K562 (cell line): ENCODE data around the gene VARS1. TPM values are rescaled to one million over a fixed set of nuclear protein-coding genes. Genes with fewer than 3 reads are reported as not detected.

ENCODE experiments used
- CBFA2T2 ChIP-seq: fragments of 450-650 bp; conservative IDR thresholded peaks from 2 replicates; pipeline ENCODE4 v1.6.1; 2017; ENCODE audit warnings: mild to moderate bottlenecking
- CBFB ChIP-seq: sonication (generic); formaldehyde crosslinking; IDR thresholded peaks from 2 replicates; pipeline ENCODE4 v1.4.0; 2020; ENCODE audit warnings: mild to moderate bottlenecking, missing genetic modification reagents
- CBX8 ChIP-seq: fragments of 200-600 bp; sonication (generic); IDR thresholded peaks from 2 replicates; pipeline ENCODE4 v1.6.1; 2012; ENCODE audit warnings: borderline replicate concordance, mixed run types, low read depth, mild to moderate bottlenecking, moderate library complexity, mixed read lengths, low read length, control low read depth, inconsistent platforms; ENCODE audit not compliant: poor library complexity, severe bottlenecking; ENCODE audit errors: extremely low read depth
- CC2D1A ChIP-seq: fragments of 450-650 bp; IDR thresholded peaks from 2 replicates; pipeline ENCODE4 v1.6.1; 2017; ENCODE audit warnings: mild to moderate bottlenecking
- DEAF1 ChIP-seq: fragments of 450-650 bp; formaldehyde crosslinking; IDR thresholded peaks from 2 replicates; pipeline ENCODE4 v1.4.0; 2020; ENCODE audit warnings: mild to moderate bottlenecking, moderate library complexity
- EZH2 ChIP-seq: IDR thresholded peaks from 2 replicates; pipeline ENCODE4 v1.6.1; 2012; ENCODE audit warnings: low read depth, mild to moderate bottlenecking, inconsistent platforms, low read length, borderline replicate concordance
- FOXA3 ChIP-seq, 2 experiments: fragments of 450-650 bp in 1 of 2; sonication (generic) in 1 of 2; formaldehyde crosslinking; IDR thresholded peaks in 1 of 2; conservative IDR thresholded peaks in 1 of 2; 2 replicates each; pipeline versions ENCODE4 v1.4.0 to v1.8.0; 2020 to 2022; ENCODE audit warnings: mild to moderate bottlenecking in 2 of 2, missing genetic modification reagents in 1 of 2
- FOXM1 ChIP-seq, 2 experiments: fragments of 450-650 bp in 1 of 2; sonication (generic) in 1 of 2; formaldehyde crosslinking in 1 of 2; IDR thresholded peaks; 2 replicates each; pipeline versions ENCODE4 v1.6.1 to v1.9.0; 2017 to 2022; ENCODE audit warnings: low read depth in 2 of 2, mild to moderate bottlenecking in 2 of 2, missing genetic modification reagents in 1 of 2, moderate library complexity in 1 of 2
- GMEB1 ChIP-seq: fragments of 250-450 bp; sonication (Bioruptor Pico); IDR thresholded peaks from 2 replicates; pipeline ENCODE4 v1.4.0; 2020; ENCODE audit warnings: mild to moderate bottlenecking
- GTF2F1 ChIP-seq: IDR thresholded peaks from 2 replicates; pipeline ENCODE4 v1.6.1; 2011; ENCODE audit warnings: low read depth, low read length, improper control_type of control experiment
- KAT2B ChIP-seq: IDR thresholded peaks from one replicate; pipeline ENCODE4 v1.6.1; 2012; ENCODE audit warnings: low read depth, mild to moderate bottlenecking, control low read depth, inconsistent platforms, low read length, moderate library complexity
- LARP7 ChIP-seq: fragments of 450-650 bp; IDR thresholded peaks from 2 replicates; pipeline ENCODE4 v1.6.1; 2016
- MAFK ChIP-seq: IDR thresholded peaks from 2 replicates; pipeline ENCODE4 v1.6.1; 2011; ENCODE audit warnings: low read length, improper control_type of control experiment
- PRPF4 ChIP-seq: fragments of 200-400 bp; formaldehyde crosslinking; IDR thresholded peaks from one replicate; pipeline ENCODE4 v1.6.1; 2017; ENCODE audit warnings: low read length, low read depth, mild to moderate bottlenecking; ENCODE audit not compliant: insufficient read depth, poor library complexity, severe bottlenecking
- PTBP1 ChIP-seq: fragments of 200-400 bp; formaldehyde crosslinking; IDR thresholded peaks from 2 replicates; pipeline ENCODE4 v1.6.1; 2017; ENCODE audit warnings: low read depth, low read length
- RAD21 ChIP-seq, 2 experiments: fragments of 250-450 bp in 1 of 2; fragments of 450-650 bp in 1 of 2; sonication (Bioruptor Pico) in 1 of 2; formaldehyde crosslinking in 1 of 2; IDR thresholded peaks in 1 of 2; conservative IDR thresholded peaks in 1 of 2; 2 replicates each; pipeline versions ENCODE4 v1.4.0 to v1.8.0; 2020 to 2022; ENCODE audit warnings: mild to moderate bottlenecking in 2 of 2, moderate library complexity in 1 of 2
- SP1 ChIP-seq: sonication (generic); formaldehyde crosslinking; IDR thresholded peaks from 2 replicates; pipeline ENCODE4 v1.8.1; 2022; ENCODE audit warnings: mild to moderate bottlenecking, missing genetic modification reagents
- SRF ChIP-seq, 2 experiments: fragments of 250-450, 450-650 bp in 1 of 2; sonication (Bioruptor Pico) in 1 of 2; sonication (generic) in 1 of 2; formaldehyde crosslinking; IDR thresholded peaks; 2 replicates each; pipeline versions ENCODE4 v1.5.0 to v1.5.1; 2020 to 2022; ENCODE audit warnings: mild to moderate bottlenecking in 1 of 2, missing genetic modification reagents in 1 of 2
- TEAD2 ChIP-seq: fragments of 450-650 bp; IDR thresholded peaks from 2 replicates; pipeline ENCODE4 v1.6.1; 2016; ENCODE audit warnings: missing genetic modification characterization, control low read depth, missing compliant biosample characterization
- USF1 ChIP-seq: sonication (generic); formaldehyde crosslinking; IDR thresholded peaks from 2 replicates; pipeline ENCODE4 v1.9.0; 2022; ENCODE audit warnings: mild to moderate bottlenecking, missing genetic modification reagents
- ZNF184 ChIP-seq: sonication (generic); formaldehyde crosslinking; IDR thresholded peaks from 2 replicates; pipeline ENCODE4 v1.5.0; 2020; ENCODE audit warnings: missing genetic modification reagents
- ZNF584 ChIP-seq: fragments of 200-800 bp; sonication (Bioruptor generic); IDR thresholded peaks from 2 replicates; pipeline ENCODE4 v1.6.1; 2016; ENCODE audit warnings: low read depth, mild to moderate bottlenecking, missing genetic modification characterization, missing compliant biosample characterization
- ZSCAN29 ChIP-seq: fragments of 450-650 bp; IDR thresholded peaks from 2 replicates; pipeline ENCODE4 v1.6.1; 2017
- polyA plus RNA-seq, 8 experiments: library from polyadenylated mRNA; depleted of rRNA in 4 of 8; stranded (reverse) in 5 of 8; unstranded in 3 of 8; fragments of >200 nt; fragmentation: Nextera tagmentation in 2 of 8; fragmentation: Illumina TruSeq in 1 of 8; extraction: Ambion mirVana in 2 of 8; extraction: Trizol in 1 of 8; gene quantifications; 2 replicates each; pipeline versions ENCODE4 v1.2.1 to v1.2.3, GENCODE V29; 2011 to 2014; ENCODE audit warnings: inconsistent platforms in 1 of 8, missing spikeins in 1 of 8
- total RNA-seq, 7 experiments: library from RNA; depleted of rRNA in 6 of 7; stranded (reverse); fragments of >200 nt in 6 of 7; fragmentation: Illumina TruSeq in 2 of 7; extraction: Trizol in 2 of 7; gene quantifications; 2 replicates each; pipeline versions ENCODE4 v1.2.1 to v1.2.3, GENCODE V29; 2011 to 2021; ENCODE audit warnings: low replicate concordance in 1 of 7

VARS1 gene
- total and polyA plus RNA-seq, 9 of the 15 experiments (the other 6 are each of a cell fraction or from before 2014, with no cell fraction given): 2.9 to 488 (median 130) TPM

- TF ChIP-seq USF1 (no peak), ZNF584 (CRISPR knock-in tag) (no peak), GMEB1 (CRISPR knock-in tag) (peak; percentile 63), LARP7 (peak; percentile 82; the same call in 1 of the 2 replicates), TEAD2 (tag) (0 out of 2 replicates have a peak, but pooled peaks have one; percentile 25), CBFB (CRISPR knock-in tag) (peak; percentile 90; the same call in 1 of the 2 replicates), CC2D1A (peak; percentile 92), FOXA3 (CRISPR knock-in tag; conservative IDR thresholded peaks at IDR 0.05 in 1 of 2, IDR thresholded peaks at IDR 0.05 in 1 of 2) (peak; percentile 26 to 70; a peak in 2 of 4 replicates), RAD21 (CRISPR knock-in tag; conservative IDR thresholded peaks at IDR 0.05 in 1 of 2, IDR thresholded peaks at IDR 0.05 in 1 of 2) (peak; percentile 28 to 42; a peak in 3 of 4 replicates), ZSCAN29 (no peak; the same call in 1 of the 2 replicates), ZNF184 (CRISPR knock-in tag) (no peak), KAT2B (peak; percentile 67), PTBP1 (no peak), GTF2F1 (peak; percentile 84; the same call in 1 of the 2 replicates), EZH2 (no peak), CBFA2T2 (no peak), SP1 (CRISPR knock-in tag) (peak; percentile 96), MAFK (no peak), FOXM1 (IDR thresholded peaks at IDR 0.05; ENCODE audit: low read depth) (no peak), FOXM1 (CRISPR knock-in tag; IDR thresholded peaks at IDR 0.05; ENCODE audit: low read depth) (peak; percentile 49; the same call in 1 of the 2 replicates), DEAF1 (CRISPR knock-in tag) (peak; percentile 55; the same call in 1 of the 2 replicates), SRF (CRISPR knock-in tag; IDR thresholded peaks at IDR 0.05) (peak in 1 of 2 experiments; percentile 93; a peak in 2 of 4 replicates), PRPF4 (no peak), CBX8 (no peak)
Measured at GRCh38 chr6:31806470-31807272, 11.1 kb upstream of the VARS1 start, which contains the start of gene LSM2 (continued).
